A549 (cell line): ENCODE measurements around the gene PRLR. TPM values are rescaled to one million over a fixed set of nuclear protein-coding genes. Genes with fewer than 3 reads are reported as not detected.

ENCODE experiments used
- ATAC-seq, 2 experiments: fragments of 200-7000 bp in 1 of 2; fragments of >200 bp in 1 of 2; cut with Nextera tagmentation in 1 of 2; cut with Tn5 transposase in 1 of 2; 3 replicates each; pipeline versions ENCODE4 v1.8.0 to v1.9.1; 2018 to 2020; ENCODE audit warnings: mild to moderate bottlenecking in 1 of 2, moderate library complexity in 1 of 2
- CTCF ChIA-PET: fragments of 300-600 bp; sonication (Branson Sonifier 250); formaldehyde crosslinking; extraction: SDS; loops from one replicate; lab custom pipeline; 2021; ENCODE audit warnings: antibody characterized with exemption, inconsistent platforms; lab: Yijun Ruan, JAX
- POLR2A ChIA-PET: fragments of 350-600 bp; formaldehyde crosslinking; extraction: SDS; loops from one replicate; lab custom pipeline; 2021; ENCODE audit warnings: antibody characterized with exemption, inconsistent platforms; lab: Yijun Ruan, JAX
- DNase-seq, 2 experiments: peaks; one replicate each; pipeline versions ENCODE4 v3.0.0 to v3.0.0-alpha.2; 2011 to 2016; ENCODE audit warnings: low read depth in 1 of 2, low spot score in 1 of 2
- FAIRE-seq: peaks from 2 replicates; lab custom pipeline; 2011; peaks lifted over from hg19 to GRCh38; lab: Jason Lieb, UNC
- H3K27ac ChIP-seq, 2 experiments: fragments of >200 bp; sonication (Bioruptor Twin); formaldehyde crosslinking; 3 replicates each; pipeline ENCODE4 v1.5.1; 2016 to 2017
- H3K4me1 ChIP-seq: fragments of >200 bp; sonication (Bioruptor Twin); formaldehyde crosslinking; 3 replicates; pipeline ENCODE4 v1.6.1; 2016
- H3K4me2 ChIP-seq: fragments of >200 bp; sonication (Bioruptor Twin); formaldehyde crosslinking; 3 replicates; pipeline ENCODE4 v1.6.1; 2016
- H3K4me3 ChIP-seq: fragments of >200 bp; sonication (Bioruptor Twin); formaldehyde crosslinking; 3 replicates; pipeline ENCODE4 v1.5.1; 2016
- H3K9me3 ChIP-seq: fragments of >200 bp; sonication (Bioruptor Twin); formaldehyde crosslinking; 3 replicates; pipeline ENCODE4 v1.6.1; 2016
- BCL3 ChIP-seq: fragments of >200 bp; sonication (Bioruptor Twin); formaldehyde crosslinking; IDR thresholded peaks from 3 replicates; pipeline ENCODE4 v1.6.1; 2016
- CTCF ChIP-seq: fragments of >200 bp; sonication (Bioruptor Twin); formaldehyde crosslinking; IDR thresholded peaks from 3 replicates; pipeline ENCODE4 v1.5.1; 2016
- E2F6 ChIP-seq: IDR thresholded peaks from 2 replicates; pipeline ENCODE4 v1.6.1; 2012; ENCODE audit warnings: low read depth, borderline replicate concordance
- EP300 ChIP-seq, 2 experiments: fragments of >200 bp; sonication (Bioruptor Twin); formaldehyde crosslinking; IDR thresholded peaks; 2 replicates in 1 of 2; 3 replicates in 1 of 2; pipeline ENCODE4 v1.6.1; 2016 to 2017
- ESRRA ChIP-seq: fragments of 150-350 bp; IDR thresholded peaks from 2 replicates; pipeline ENCODE4 v1.6.1; 2014; ENCODE audit warnings: mild to moderate bottlenecking, low read length, borderline replicate concordance
- GATA3 ChIP-seq: IDR thresholded peaks from 2 replicates; pipeline ENCODE4 v1.6.1; 2012; ENCODE audit warnings: borderline replicate concordance
- HOXA7 ChIP-seq: fragments of 250-450 bp; sonication (Bioruptor Pico); IDR thresholded peaks from 2 replicates; pipeline ENCODE4 v1.5.0; 2020; ENCODE audit warnings: mild to moderate bottlenecking, moderate library complexity
- JUN ChIP-seq, 2 experiments: fragments of >200 bp; sonication (Bioruptor Twin); formaldehyde crosslinking; IDR thresholded peaks; 2 replicates in 1 of 2; 3 replicates in 1 of 2; pipeline ENCODE4 v1.6.1; 2016 to 2017
- KDM5A ChIP-seq: fragments of 200-600 bp; sonication (generic); IDR thresholded peaks from 2 replicates; pipeline ENCODE4 v1.6.1; 2016; ENCODE audit warnings: antibody characterized with exemption, mild to moderate bottlenecking
- NFE2L2 ChIP-seq: fragments of 150-350 bp; conservative IDR thresholded peaks from 2 replicates; pipeline ENCODE4 v1.6.1; 2014; ENCODE audit warnings: low read length
- POLR2A ChIP-seq: IDR thresholded peaks from 2 replicates; pipeline ENCODE4 v1.6.1; 2012; ENCODE audit warnings: mild to moderate bottlenecking, low read length
- RAD21 ChIP-seq, 2 experiments: fragments of >200 bp in 1 of 2; sonication (Bioruptor Twin) in 1 of 2; formaldehyde crosslinking in 1 of 2; IDR thresholded peaks in 1 of 2; conservative IDR thresholded peaks in 1 of 2; 2 replicates in 1 of 2; 3 replicates in 1 of 2; pipeline ENCODE4 v1.6.1; 2012 to 2018; ENCODE audit warnings: inconsistent platforms in 1 of 2
- RNF2 ChIP-seq: fragments of 200-600 bp; sonication (generic); IDR thresholded peaks from 2 replicates; pipeline ENCODE4 v1.6.1; 2016; ENCODE audit warnings: low read depth, mild to moderate bottlenecking, antibody characterized with exemption, moderate library complexity, borderline replicate concordance
- TP53 ChIP-seq: fragments of 250-450 bp; sonication (Bioruptor Pico); IDR thresholded peaks from 2 replicates; pipeline ENCODE4 v1.5.0; 2021; ENCODE audit warnings: mild to moderate bottlenecking, moderate library complexity
- ZC3H11A ChIP-seq: fragments of 450-650 bp; IDR thresholded peaks from 2 replicates; pipeline ENCODE4 v1.6.1; 2014; ENCODE audit warnings: antibody characterized with exemption, mild to moderate bottlenecking
- ZFP36 ChIP-seq: fragments of 450-650 bp; IDR thresholded peaks from 2 replicates; pipeline ENCODE4 v1.6.1; 2014; ENCODE audit warnings: borderline replicate concordance; ENCODE audit not compliant: partially characterized antibody
- WGBS: methylation state at CpG from one replicate; pipeline ENCODE4 v1.1.6; 2017; ENCODE audit errors: missing lambda C conversion rate; 5-methylcytosine and 5-hydroxymethylcytosine counted together
- polyA plus RNA-seq, 4 experiments: library from polyadenylated mRNA; depleted of rRNA in 3 of 4; stranded (reverse); fragments of >200 nt; fragmentation: RNase III in 1 of 4; extraction: RNeasy Plus Mini Kit Qiagen cat#74134 plus additional on column Dnase treatment in 1 of 4; gene quantifications; 2 replicates in 3 of 4; 3 replicates in 1 of 4; pipeline ENCODE4 v1.2.3, GENCODE V29; 2011 to 2017

The PRLR gene
- polyA plus RNA-seq, 2 of the 4 experiments (the other 2 are of a cell fraction) = 0.09 TPM; not detected in 1

GRCh38 chr5:35024911-35025510 is 205.3 kb downstream of the PRLR start:
- ATAC-seq = no peak
- H3K4me1 ChIP-seq = no peaks in the 10 kb centered on the region
- H3K4me2 ChIP-seq = no peak overlapping the region
- no peaks in the 10 kb centered on the region for H3K9me3 ChIP-seq
- ChIA-PET POLR2A (no interaction called here), CTCF (no interaction called here)
- no peak for FAIRE-seq
- no peak for TF ChIP-seq E2F6
- TF ChIP-seq CTCF = no peak
- TF ChIP-seq GATA3 = no peak
- TF ChIP-seq HOXA7 (CRISPR knock-in tag) = no peak
- TF ChIP-seq ZFP36 = no peak
- no peak for TF ChIP-seq POLR2A
- no peak for TF ChIP-seq EP300 (IDR thresholded peaks at IDR 0.05)
- no peak for TF ChIP-seq TP53
- no peak for TF ChIP-seq JUN (IDR thresholded peaks at IDR 0.05)
- no peak for TF ChIP-seq ZC3H11A
- TF ChIP-seq RNF2 = no peak
- H3K4me3 ChIP-seq = no peak overlapping the region
- WGBS = 50% methylated on average over 10 of the region's 10 CpGs
- no peak for DNase-seq
- no peak overlapping the region for H3K27ac ChIP-seq

GRCh38 chr5:35023391-35024178 is 206.7 kb downstream of the PRLR start:
- no peak for DNase-seq
- ATAC-seq = no peak
- no peak for TF ChIP-seq JUN (IDR thresholded peaks at IDR 0.05)
- TF ChIP-seq RAD21 (conservative IDR thresholded peaks at IDR 0.05 in 1 of 2, IDR thresholded peaks at IDR 0.05 in 1 of 2) = no peak
- peak; percentile 78 for TF ChIP-seq ZC3H11A
- TF ChIP-seq ESRRA = no peak
- TF ChIP-seq KDM5A = no peak
- TF ChIP-seq NFE2L2 = no peak
- TF ChIP-seq, all 56 proteins: peak for 1
- no peak for FAIRE-seq
- WGBS = 27% methylated on average over 7 of the region's 7 CpGs
- H3K4me3 ChIP-seq = no peak overlapping the region
- H3K4me1 ChIP-seq = no peaks in the 10 kb centered on the region
- no peaks in the 10 kb centered on the region for H3K9me3 ChIP-seq
- ChIA-PET POLR2A (no interaction called here), CTCF (no interaction called here)
- H3K27ac ChIP-seq = no peak overlapping the region
- H3K4me2 ChIP-seq = no peak overlapping the region

GRCh38 chr5:35016174-35017051 is 213.9 kb downstream of the PRLR start:
- H3K4me1 ChIP-seq = no peaks in the 10 kb centered on the region
- TF ChIP-seq BCL3 = no peak
- ChIA-PET POLR2A (no interaction called here), CTCF (no interaction called here)
- no peak for DNase-seq
- ATAC-seq = no peak
- no peak for FAIRE-seq
- no peak overlapping the region for H3K27ac ChIP-seq
- WGBS = 10% methylated on average over 4 of the region's 4 CpGs
- H3K4me2 ChIP-seq = no peak overlapping the region
- H3K9me3 ChIP-seq = no peaks in the 10 kb centered on the region
- no peak overlapping the region for H3K4me3 ChIP-seq
